Measurements from ENCODE around the gene SCEL. TPM values are rescaled to one million over a fixed set of nuclear protein-coding genes. Genes with fewer than 3 reads are reported as not detected.

The SCEL gene
- total RNA-seq, 1 donor from 2014 or later = not detected

DNA sequence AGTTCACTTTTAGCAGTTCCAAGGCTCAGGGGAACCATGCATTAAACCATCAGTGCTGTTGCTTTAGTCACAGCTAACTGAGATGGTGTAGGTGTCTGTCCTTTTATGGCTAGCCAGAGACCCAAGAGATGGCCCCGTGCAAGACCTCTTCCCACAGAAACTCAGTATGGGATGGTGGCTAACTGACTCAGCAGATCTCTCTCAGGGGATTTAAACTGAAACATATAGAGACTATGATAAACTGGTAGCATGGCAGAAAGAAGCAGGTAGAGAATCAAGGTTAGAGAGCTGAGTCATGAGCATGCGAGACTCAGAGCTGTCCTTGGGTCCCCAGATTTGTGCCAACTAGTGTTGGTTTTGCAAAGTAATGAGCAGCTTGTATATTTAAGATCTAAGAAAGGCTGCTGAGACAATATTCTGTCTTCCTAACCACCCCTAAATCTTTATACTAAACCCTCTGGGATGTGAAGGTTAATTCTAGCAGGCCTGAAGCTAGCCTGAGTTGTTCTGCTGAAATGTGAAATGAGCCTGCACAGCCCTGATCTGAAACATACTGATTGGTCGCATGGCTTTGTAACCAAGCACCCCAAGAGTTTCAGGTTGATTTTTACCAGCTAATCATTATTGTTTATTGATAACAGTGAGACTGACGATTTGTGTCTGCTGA, 6.5 kb upstream of the SCEL start:
- TF ChIP-seq, protein P1, sequence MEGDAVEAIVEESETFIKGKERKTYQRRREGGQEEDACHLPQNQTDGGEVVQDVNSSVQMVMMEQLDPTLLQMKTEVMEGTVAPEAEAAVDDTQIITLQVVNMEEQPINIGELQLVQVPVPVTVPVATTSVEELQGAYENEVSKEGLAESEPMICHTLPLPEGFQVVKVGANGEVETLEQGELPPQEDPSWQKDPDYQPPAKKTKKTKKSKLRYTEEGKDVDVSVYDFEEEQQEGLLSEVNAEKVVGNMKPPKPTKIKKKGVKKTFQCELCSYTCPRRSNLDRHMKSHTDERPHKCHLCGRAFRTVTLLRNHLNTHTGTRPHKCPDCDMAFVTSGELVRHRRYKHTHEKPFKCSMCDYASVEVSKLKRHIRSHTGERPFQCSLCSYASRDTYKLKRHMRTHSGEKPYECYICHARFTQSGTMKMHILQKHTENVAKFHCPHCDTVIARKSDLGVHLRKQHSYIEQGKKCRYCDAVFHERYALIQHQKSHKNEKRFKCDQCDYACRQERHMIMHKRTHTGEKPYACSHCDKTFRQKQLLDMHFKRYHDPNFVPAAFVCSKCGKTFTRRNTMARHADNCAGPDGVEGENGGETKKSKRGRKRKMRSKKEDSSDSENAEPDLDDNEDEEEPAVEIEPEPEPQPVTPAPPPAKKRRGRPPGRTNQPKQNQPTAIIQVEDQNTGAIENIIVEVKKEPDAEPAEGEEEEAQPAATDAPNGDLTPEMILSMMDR (IDR thresholded peaks at IDR 0.05) = no peak
- no peak for DNase-seq (ENCODE audit: low spot score)
- peaks cover 14% of the 10 kb centered on the region for H3K27me3 Mint-ChIP-seq (ENCODE audit: low read depth)
- H3K4me3 Mint-ChIP-seq (ENCODE audit: unreplicated experiment) = no peak overlapping the region
- H3K9me3 Mint-ChIP-seq (ENCODE audit: low read depth) = no peaks in the 10 kb centered on the region
- H3K4me1 Mint-ChIP-seq (ENCODE audit: low read depth) = no peaks in the 10 kb centered on the region
- H3K36me3 Mint-ChIP-seq (ENCODE audit: low read depth) = no peaks in the 10 kb centered on the region
- no peak overlapping the region for H3K27ac Mint-ChIP-seq (ENCODE audit: unreplicated experiment)

DNA sequence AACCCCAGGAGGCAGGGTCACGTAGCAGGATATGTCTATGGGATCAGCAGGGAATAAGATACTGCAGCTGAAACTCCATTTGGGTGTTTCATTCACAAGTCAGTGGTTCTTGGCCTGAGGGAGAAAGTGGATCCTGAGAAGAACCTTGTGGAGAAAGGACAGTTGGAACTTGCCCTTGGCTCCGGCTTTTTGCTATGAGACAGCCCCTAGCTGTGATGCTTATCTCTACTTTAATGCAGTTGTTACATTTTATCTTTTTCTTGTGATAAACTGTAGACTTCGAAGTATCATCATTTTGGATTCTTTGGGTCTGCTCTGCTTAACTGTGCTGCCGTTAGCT, 6.0 kb upstream of the SCEL start:
- H3K27me3 Mint-ChIP-seq (ENCODE audit: low read depth) = peaks cover 14% of the 10 kb centered on the region
- no peaks in the 10 kb centered on the region for H3K4me1 Mint-ChIP-seq (ENCODE audit: low read depth)
- no peak overlapping the region for H3K27ac Mint-ChIP-seq (ENCODE audit: unreplicated experiment)
- no peak for DNase-seq (ENCODE audit: low spot score)
- no peak overlapping the region for H3K4me3 Mint-ChIP-seq (ENCODE audit: unreplicated experiment)
- TF ChIP-seq, protein P1 (IDR thresholded peaks at IDR 0.05) = no peak
- H3K36me3 Mint-ChIP-seq (ENCODE audit: low read depth) = no peaks in the 10 kb centered on the region
- H3K9me3 Mint-ChIP-seq (ENCODE audit: low read depth) = no peaks in the 10 kb centered on the region

DNA sequence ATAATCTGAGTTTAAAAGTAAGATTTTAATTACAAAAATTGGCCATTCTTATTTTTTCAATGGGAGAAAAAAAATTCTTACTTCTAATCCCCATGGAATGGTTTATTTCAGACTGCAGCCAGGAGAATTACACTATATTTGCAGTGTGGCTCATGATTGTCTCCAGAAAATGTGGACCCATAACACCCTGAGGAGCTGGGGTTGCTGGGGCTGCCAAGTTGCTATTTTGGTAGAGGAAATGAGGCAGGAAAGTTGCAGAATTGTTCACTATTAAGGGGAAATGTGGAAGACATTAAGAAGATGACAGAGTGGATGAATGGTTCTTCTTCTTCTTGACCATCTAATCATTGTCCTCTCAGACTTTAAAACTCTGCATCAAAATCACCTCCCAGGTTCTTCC, 4.6 kb upstream of the SCEL start:
- Mint-ChIP-seq H3K4me3 (ENCODE audit: unreplicated experiment) (no peak overlapping the region), H3K36me3 (ENCODE audit: low read depth) (no peaks in the 10 kb centered on the region), H3K9me3 (ENCODE audit: low read depth) (no peaks in the 10 kb centered on the region), H3K27me3 (ENCODE audit: low read depth) (peaks cover 14% of the 10 kb centered on the region), H3K27ac (ENCODE audit: unreplicated experiment) (no peak overlapping the region), H3K4me1 (ENCODE audit: low read depth) (no peaks in the 10 kb centered on the region)
- DNase-seq (ENCODE audit: low spot score) = no peak
- TF ChIP-seq, protein P1 (IDR thresholded peaks at IDR 0.05) = no peak

DNA sequence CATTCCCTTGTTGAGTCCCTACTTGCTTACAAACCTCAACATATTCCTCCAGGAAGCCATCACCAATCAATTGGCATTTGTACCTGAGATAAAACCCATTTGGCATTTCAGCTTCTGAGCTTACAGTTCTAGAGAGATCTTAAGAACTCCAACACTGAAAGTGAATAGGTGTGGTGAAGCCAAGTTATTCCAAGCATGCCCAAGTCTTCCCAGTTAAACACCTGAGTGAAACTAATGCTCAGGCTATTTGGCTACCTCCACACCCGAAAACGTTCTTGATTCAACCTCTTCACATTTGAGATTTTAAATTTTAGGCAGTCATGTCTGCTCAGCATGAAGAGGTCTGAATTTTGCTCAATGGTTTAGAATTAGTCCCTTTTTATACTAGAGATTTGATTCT, 2.5 kb upstream of the SCEL start:
- TF ChIP-seq, protein P1 (IDR thresholded peaks at IDR 0.05) = no peak
- Mint-ChIP-seq H3K4me1 (ENCODE audit: low read depth) (no peaks in the 10 kb centered on the region), H3K9me3 (ENCODE audit: low read depth) (no peaks in the 10 kb centered on the region), H3K27ac (ENCODE audit: unreplicated experiment) (no peak overlapping the region), H3K4me3 (ENCODE audit: unreplicated experiment) (no peak overlapping the region), H3K27me3 (ENCODE audit: low read depth) (peaks cover 14% of the 10 kb centered on the region), H3K36me3 (ENCODE audit: low read depth) (no peaks in the 10 kb centered on the region)
- no peak for DNase-seq (ENCODE audit: low spot score)

DNA sequence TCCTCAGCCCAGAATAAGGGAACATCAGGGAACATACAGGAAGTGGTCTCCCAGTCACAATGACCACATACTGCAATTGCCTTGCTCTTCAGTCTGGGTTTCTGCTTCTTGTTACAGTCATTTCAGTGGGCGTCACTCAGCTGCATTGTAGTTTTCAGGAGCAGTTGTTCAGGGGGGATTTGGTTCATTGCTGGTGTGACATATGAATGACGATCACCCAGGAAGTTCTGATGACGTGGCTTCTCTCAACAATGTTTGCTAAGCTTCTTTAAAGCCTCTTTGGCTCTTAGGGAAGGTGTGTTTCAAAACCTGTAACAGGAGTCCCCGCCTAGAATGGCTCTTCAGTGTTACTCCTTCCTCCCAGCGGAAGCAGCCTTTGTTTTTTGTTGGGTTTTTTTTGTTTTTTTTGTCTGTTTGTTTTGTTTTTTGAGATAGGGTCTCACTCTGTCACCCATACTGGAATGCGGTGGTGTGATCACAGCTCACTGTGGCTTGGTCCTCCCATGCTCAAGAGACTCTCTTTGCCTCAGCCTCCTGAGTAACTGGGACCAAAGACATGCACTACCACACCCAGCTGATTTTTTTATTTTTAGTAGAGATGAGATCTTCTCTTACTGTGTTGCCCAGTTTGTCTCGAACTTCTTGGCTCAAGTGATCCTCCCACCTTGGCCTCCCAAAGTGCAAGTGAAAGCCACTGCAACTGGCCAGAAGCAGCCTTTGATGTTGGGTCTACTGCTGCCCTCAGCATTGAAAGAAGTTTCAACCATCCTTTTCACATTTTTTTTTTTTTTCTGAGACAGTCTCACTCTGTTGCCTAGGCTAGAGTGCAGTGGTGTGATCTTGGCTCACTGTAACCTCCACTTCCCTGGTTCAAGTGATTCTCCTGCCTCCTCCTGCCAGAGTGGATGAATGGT, 1.4 kb upstream of the SCEL start:
- no peak overlapping the region for H3K27ac Mint-ChIP-seq (ENCODE audit: unreplicated experiment)
- no peaks in the 10 kb centered on the region for H3K9me3 Mint-ChIP-seq (ENCODE audit: low read depth)
- no peak overlapping the region for H3K4me3 Mint-ChIP-seq (ENCODE audit: unreplicated experiment)
- H3K4me1 Mint-ChIP-seq (ENCODE audit: low read depth) = no peaks in the 10 kb centered on the region
- DNase-seq (ENCODE audit: low spot score) = no peak
- no peaks in the 10 kb centered on the region for H3K36me3 Mint-ChIP-seq (ENCODE audit: low read depth)
- peaks cover 16% of the 10 kb centered on the region for H3K27me3 Mint-ChIP-seq (ENCODE audit: low read depth)
- TF ChIP-seq, protein P1 (IDR thresholded peaks at IDR 0.05) = no peak

Measured in chondrocyte (in vitro differentiated cells).